ENCODE data around the gene PHIP.
A peak's percentile ranks its signal among the peaks of the same experiment; 100 is the strongest.
"Not testable (repeated sequence)": the region's sequence is repeated elsewhere in the genome, so short reads cannot be mapped to it uniquely, and the experiment has no call there.

PHIP gene

DNA sequence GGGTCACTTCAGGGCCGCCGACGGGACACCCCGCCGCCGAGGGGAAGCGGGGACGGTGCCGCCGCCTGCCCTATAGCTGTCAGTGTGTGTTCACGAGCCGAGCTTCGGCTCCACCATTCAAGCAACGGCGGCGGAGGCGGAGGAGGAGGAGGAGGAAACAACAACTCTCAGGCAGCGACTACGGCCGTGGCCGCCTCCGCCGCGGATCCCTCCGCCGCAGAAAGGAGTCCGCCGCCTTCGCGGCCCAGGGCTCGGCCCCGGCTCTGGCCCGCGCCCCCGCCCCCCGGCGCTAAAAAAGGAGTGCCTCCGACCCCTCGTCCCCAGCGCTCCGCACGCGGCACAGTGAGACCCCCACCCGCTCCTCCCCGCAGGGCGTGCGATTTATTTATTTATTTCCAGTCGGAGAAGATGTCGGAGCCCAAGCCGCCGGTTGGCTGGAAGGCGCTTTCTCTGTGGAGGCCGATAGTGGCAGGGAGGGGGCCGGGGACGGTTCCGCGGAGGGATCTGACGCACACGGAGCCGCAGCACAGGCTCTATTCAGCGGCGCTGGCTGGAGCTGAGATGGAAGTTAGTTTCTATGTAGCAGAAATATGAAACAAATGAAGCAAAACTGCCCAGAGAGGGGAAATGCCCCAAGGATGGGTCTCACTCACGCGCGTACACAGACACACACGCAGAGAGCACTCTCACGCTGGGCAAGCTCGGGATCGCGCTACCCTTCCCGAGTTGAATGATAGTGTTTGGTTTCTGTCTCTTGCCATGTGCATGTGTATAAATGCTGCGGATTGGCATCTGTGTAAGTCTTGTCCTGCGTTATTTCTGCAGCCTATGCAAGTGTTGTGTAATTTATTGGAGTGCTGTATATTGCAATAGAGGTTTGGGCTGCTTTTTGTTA, at the start of gene PHIP:
PHIP (minus strand) TSS at position 180 of the 895 bp plus-strand sequence. CDS start 186 bp downstream, outside the sequence.
- DNase-seq = peak; percentile 79

- no peak for DNase-seq
Observed at GRCh38 chr6:79127660-79128059, 49.6 kb upstream of the PHIP start.

- no peak for DNase-seq
Observed at GRCh38 chr6:79119217-79119616, 41.2 kb upstream of the PHIP start.

DNA sequence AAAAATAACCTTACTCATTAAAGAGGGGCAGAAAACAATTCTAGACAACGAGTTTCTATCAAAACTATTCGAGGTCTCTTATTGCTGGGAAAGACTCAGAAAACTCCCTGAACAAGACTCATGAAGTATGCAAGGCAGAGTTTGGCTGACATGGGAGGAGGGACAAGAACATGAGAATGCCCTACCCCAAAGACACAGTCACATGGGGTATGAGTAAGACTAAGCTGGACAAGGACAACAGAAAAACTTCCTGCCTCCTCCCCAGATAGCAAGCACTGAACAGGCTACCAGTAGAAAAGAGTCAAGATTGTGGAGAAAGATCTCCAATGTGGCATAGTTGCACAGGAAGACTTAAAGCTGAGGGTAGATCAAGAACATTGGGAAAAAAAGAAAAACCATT, 39.7 kb upstream of the PHIP start:
- DNase-seq = no peak

- no peak for DNase-seq
Observed at GRCh38 chr6:79115553-79116182, 37.6 kb upstream of the PHIP start.

GRCh38 chr6:79111549-79111948, 33.5 kb upstream of the PHIP start:
- DNase-seq = no peak

DNA sequence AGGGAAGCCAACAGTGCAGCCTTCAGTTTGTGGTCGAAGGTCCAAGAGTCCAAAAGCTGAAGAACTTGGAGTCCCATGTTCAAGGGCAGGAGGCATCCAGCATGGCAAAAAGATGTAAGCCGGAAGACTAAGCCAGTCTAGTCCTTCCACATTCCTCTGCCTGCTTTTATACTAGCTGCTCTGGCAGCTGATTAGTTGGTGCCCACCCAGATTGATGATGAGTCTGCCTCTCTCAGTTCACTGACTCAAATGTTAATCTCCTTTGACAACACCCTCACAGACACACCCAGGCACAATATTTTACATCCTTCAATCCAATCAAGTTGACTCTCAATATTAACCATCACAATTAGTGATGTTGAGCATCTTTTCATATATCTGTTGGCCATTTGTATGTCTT, 23.1 kb upstream of the PHIP start:
- DNase-seq = no peak

DNA sequence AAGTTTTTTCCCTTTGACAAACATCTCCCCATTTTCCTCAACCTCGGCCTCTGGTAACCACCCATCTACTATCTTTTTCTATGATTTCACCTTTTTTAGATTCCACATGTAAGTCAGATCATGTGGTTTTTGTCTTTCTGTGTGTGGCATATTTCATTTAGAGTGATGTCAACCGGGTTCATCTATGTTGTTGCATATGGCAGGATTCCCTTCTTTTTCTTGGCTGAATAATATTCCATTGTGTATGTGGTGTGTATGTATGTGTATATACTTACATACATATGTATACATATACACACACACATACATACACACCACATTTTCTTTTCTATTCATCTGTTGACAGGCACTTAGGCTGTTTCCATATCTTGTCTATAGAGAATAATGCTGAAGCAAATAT, 22.2 kb upstream of the PHIP start:
- DNase-seq = no peak

DNA sequence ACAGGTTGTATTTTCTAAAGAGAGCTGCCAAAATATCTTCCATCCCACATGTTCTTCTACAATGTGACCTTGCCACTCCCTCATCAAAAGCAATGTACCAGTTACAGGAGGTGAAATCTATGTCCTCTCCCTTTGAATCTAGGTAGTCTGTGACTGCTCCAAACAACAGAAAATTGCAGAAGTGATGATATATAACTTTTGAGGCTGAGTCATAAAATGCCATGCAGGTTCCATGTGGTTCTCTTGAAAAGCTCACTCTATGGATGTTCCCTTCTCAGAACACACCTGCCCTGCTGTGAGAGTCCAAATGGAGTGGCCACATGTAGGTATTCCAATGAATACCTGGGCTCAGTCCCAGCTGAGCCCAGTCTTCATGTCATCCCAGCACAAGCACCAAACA, 16.9 kb upstream of the PHIP start:
- no peak for DNase-seq

GRCh38 chr6:79091801-79092200, 13.7 kb upstream of the PHIP start:
- DNase-seq = not testable (repeated sequence)

GRCh38 chr6:79089552-79090404, 11.7 kb upstream of the PHIP start:
- DNase-seq = no peak

DNA sequence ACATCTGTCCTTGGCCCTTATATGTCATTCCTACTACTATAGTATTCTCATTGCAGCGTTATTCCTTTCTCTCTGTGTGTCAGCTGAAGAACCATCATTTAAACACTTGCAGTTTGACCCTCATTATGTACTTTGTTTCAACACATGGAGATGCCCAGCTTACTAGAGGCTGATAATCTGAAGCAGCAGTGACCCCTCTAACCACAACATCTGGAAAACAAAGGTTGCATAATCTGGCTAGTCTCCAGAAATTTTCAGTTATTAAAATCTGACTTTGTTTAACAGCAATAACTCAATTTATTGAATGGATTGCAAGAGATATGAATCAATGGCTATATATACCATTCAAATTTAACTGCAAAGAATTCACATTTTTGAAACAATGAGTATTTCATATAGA, 6.6 kb upstream of the PHIP start:
- DNase-seq = no peak

- DNase-seq = no peak
Observed at GRCh38 chr6:79082304-79082703, 4.2 kb upstream of the PHIP start.

- no peak for DNase-seq
Observed at GRCh38 chr6:79081663-79082062, 3.6 kb upstream of the PHIP start.

DNA sequence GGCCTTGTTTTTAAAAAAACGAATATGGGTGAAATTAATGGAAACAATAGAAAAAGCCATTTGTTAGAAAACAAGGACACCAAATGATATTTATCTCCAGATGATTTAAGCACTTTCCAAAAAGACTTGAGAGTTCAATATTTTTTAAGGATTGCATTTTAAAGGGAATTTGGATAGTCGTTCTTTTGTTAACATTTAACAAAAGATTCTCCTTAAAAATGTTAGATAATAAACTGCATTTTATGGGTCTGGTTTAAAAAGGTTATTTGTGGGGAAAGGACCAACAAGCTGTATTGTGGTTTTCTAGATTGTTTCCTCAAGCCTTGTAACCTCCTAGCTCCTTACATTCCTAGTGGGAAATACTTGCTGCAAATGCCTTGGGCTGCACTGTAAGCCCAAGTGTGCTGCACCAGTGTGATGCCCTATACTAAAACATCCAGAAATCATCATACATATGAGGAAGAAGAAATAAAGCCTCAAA, 1.5 kb upstream of the PHIP start:
- no peak for DNase-seq

GRCh38 chr6:79077715-79078074, 359 bp downstream of the PHIP start:
- DNase-seq = no peak

- peak; percentile 28 for DNase-seq
Observed at GRCh38 chr6:79076782-79077641, 1.0 kb downstream of the PHIP start.

DNA sequence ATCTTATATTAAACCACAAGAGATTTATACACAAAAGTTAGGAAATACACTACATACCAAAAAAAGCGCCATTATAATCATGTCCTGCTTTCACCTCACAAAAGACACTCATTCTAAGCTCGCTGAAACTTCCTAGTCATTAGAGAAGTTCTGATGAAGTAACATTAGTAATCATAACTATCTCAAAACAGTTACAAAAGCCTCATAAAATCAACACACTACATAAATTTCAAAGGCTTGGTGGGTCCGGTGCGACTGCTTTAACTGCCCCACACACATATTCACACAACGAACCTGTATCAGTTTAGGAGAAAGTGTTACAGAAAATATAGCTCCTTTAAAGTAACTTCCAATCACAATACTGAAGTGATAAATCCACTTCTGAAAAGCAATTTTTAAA, 1.9 kb downstream of the PHIP start:
- DNase-seq = no peak

GRCh38 chr6:79073888-79074287, 4.2 kb downstream of the PHIP start:
- no peak for DNase-seq

DNA sequence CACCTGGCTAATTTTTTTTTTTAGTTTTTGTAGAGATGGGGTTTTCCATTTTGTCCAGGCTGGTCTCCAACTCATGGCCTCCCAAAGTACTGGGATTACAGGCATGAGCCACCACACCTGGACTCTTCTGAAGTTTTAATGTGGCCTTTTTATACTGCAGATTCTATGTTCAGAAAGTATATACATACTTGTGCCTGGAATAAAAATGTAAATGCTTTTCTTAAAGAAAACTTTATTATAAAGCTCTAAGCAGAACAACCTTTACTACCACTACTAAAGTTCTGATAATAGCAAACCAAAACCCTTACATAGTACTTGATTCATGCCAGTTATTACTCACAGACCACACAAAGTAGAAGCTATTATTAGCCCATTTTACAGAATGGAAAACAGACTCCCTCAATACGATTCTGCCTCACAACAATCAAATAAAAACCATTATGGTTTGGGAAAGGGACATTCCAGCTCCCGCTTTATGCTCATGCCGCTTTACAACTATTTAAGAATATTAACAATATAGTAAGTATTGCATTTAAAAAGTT, 5.3 kb downstream of the PHIP start:
- DNase-seq = no peak

GRCh38 chr6:79071547-79071946, 6.5 kb downstream of the PHIP start:
- DNase-seq = no peak

GRCh38 chr6:79070206-79070825, 7.7 kb downstream of the PHIP start:
- DNase-seq = no peak
